K562 (cell line): ENCODE results near the gene CCDC69. TPM values are rescaled to one million over a fixed set of nuclear protein-coding genes. Genes with fewer than 3 reads are reported as not detected.

Experiments
- ATAC-seq: fragments of 200-7000 bp; cut with Tn5 transposase; 3 replicates; pipeline ENCODE4 v1.9.1; 2020; ENCODE audit warnings: moderate library complexity
- BruUV-seq: library from RNA; stranded (reverse); fragments of 400-500 nt; replicated peaks from 2 replicates; lab custom pipeline; 2021; lab: Mats Ljungman, UMichigan
- CTCF ChIA-PET: fragments of 300-600 bp; formaldehyde crosslinking; extraction: SDS; loops from one replicate; lab custom pipeline; 2021; ENCODE audit warnings: low intra/inter-chr PET ratio; lab: Yijun Ruan, JAX
- POLR2A ChIA-PET: fragments of 300-600, 350-650 bp; sonication (Branson Sonifier 250); formaldehyde crosslinking; extraction: SDS; loops from one replicate; lab custom pipeline; 2021; ENCODE audit warnings: antibody characterized with exemption, inconsistent platforms; lab: Yijun Ruan, JAX
- DNase-seq, 4 experiments: peaks; one replicate each; pipeline versions ENCODE4 v3.0.0 to v3.0.0-alpha.2; 2011 to 2018; ENCODE audit warnings: low spot score in 3 of 4, mixed read lengths in 3 of 4; ENCODE audit errors: extremely low read depth in 1 of 4
- FAIRE-seq: peaks from 2 replicates; lab custom pipeline; 2011; peaks lifted over from hg19 to GRCh38; lab: Jason Lieb, UNC
- H2AFZ ChIP-seq: 2 replicates; pipeline ENCODE4 v1.6.0; 2011; ENCODE audit warnings: low read depth, low read length, control low read depth, inconsistent platforms
- H3K27ac ChIP-seq: fragments of 200-600 bp; 3 replicates; pipeline ENCODE4 v1.8.0; 2011; ENCODE audit warnings: low read depth, mild to moderate bottlenecking, control low read depth, inconsistent platforms, low read length, moderate library complexity, mixed read lengths; ENCODE audit errors: extremely low read depth
- H3K27me3 ChIP-seq, 2 experiments: fragments of 300-600 bp in 1 of 2; 2 replicates in 1 of 2; 3 replicates in 1 of 2; pipeline versions ENCODE4 v1.6.0 to v1.8.0; 2011; ENCODE audit warnings: inconsistent platforms in 2 of 2, low read length in 2 of 2, mild to moderate bottlenecking in 1 of 2, mixed read lengths in 1 of 2, moderate library complexity in 1 of 2; ENCODE audit not compliant: control insufficient read depth in 2 of 2, insufficient read depth in 2 of 2
- H3K36me3 ChIP-seq: fragments of 300-600 bp; 3 replicates; pipeline ENCODE4 v1.8.0; 2011; ENCODE audit warnings: mild to moderate bottlenecking, low read length, inconsistent platforms; ENCODE audit not compliant: control insufficient read depth, insufficient read depth
- H3K4me1 ChIP-seq, 2 experiments: fragments of 200-600 bp in 1 of 2; replicated peaks in 1 of 2; 2 replicates in 1 of 2; 3 replicates in 1 of 2; pipeline versions ENCODE4 v1.5.1 to v1.8.0; 2011; ENCODE audit warnings: inconsistent platforms in 2 of 2, low read length in 2 of 2, mild to moderate bottlenecking in 1 of 2, mixed read lengths in 1 of 2, moderate library complexity in 1 of 2; ENCODE audit not compliant: control insufficient read depth in 2 of 2, insufficient read depth in 2 of 2
- H3K4me2 ChIP-seq: 2 replicates; pipeline ENCODE4 v1.6.1; 2011; ENCODE audit warnings: low read length, control low read depth, inconsistent platforms, mixed read lengths; ENCODE audit not compliant: insufficient read depth
- H3K4me3 ChIP-seq: fragments of 200-600 bp; sonication (generic), shearing (Covaris generic); 2 replicates; pipeline ENCODE4 v1.5.1; 2016; ENCODE audit warnings: control low read depth, inconsistent platforms
- H3K79me2 ChIP-seq: fragments of 200-600 bp; 3 replicates; pipeline ENCODE4 v1.8.0; 2011; ENCODE audit warnings: low read length, inconsistent platforms; ENCODE audit not compliant: control insufficient read depth, insufficient read depth
- H3K9ac ChIP-seq, 2 experiments: 2 replicates each; pipeline versions ENCODE4 v1.6.0 to v1.6.1; 2011; ENCODE audit warnings: low read depth in 2 of 2, low read length in 2 of 2, control low read depth in 1 of 2, inconsistent platforms in 1 of 2, mild to moderate bottlenecking in 1 of 2, mixed read lengths in 1 of 2; ENCODE audit not compliant: insufficient read depth in 1 of 2
- H3K9me1 ChIP-seq: one replicate; pipeline ENCODE4 v1.6.0; 2011; ENCODE audit warnings: inconsistent platforms, mild to moderate bottlenecking, low read length, moderate library complexity; ENCODE audit not compliant: control insufficient read depth, insufficient read depth
- H3K9me3 ChIP-seq: replicated peaks from 2 replicates; pipeline ENCODE4 v1.5.1; 2011; ENCODE audit warnings: low read depth, low read length, inconsistent platforms; ENCODE audit not compliant: control insufficient read depth, insufficient read depth
- H4K20me1 ChIP-seq: replicated peaks from 2 replicates; pipeline ENCODE4 v1.6.1; 2011; ENCODE audit warnings: low read length, inconsistent platforms, mixed read lengths; ENCODE audit not compliant: control insufficient read depth, insufficient read depth
- ARID3B ChIP-seq: fragments of 250-450 bp; sonication (Bioruptor Pico); IDR thresholded peaks from 2 replicates; pipeline ENCODE4 v1.4.0; 2020; ENCODE audit warnings: borderline replicate concordance
- GABPA ChIP-seq: fragments of 200-800 bp; sonication (Bioruptor generic); conservative IDR thresholded peaks from 2 replicates; pipeline ENCODE4 v1.6.1; 2016; ENCODE audit warnings: low read depth, missing genetic modification characterization, missing compliant biosample characterization
- HMBOX1 ChIP-seq: sonication (generic); IDR thresholded peaks from 2 replicates; pipeline ENCODE4 v1.6.1; 2016
- ID3 ChIP-seq, 2 experiments: fragments of 250-450 bp in 1 of 2; fragments of 450-650 bp in 1 of 2; sonication (Bioruptor Pico) in 1 of 2; IDR thresholded peaks; 2 replicates each; pipeline versions ENCODE4 v1.6.1 to v1.8.0; 2016 to 2021; ENCODE audit warnings: mild to moderate bottlenecking in 2 of 2, moderate library complexity in 2 of 2, missing compliant biosample characterization in 1 of 2, missing genetic modification characterization in 1 of 2
- KDM4B ChIP-seq, 2 experiments: fragments of 450-650 bp in 1 of 2; sonication (generic) in 1 of 2; IDR thresholded peaks; 2 replicates each; pipeline ENCODE4 v1.6.1; 2016 to 2017; ENCODE audit warnings: borderline replicate concordance in 2 of 2, antibody characterized with exemption in 1 of 2, low read depth in 1 of 2, mild to moderate bottlenecking in 1 of 2
- MAZ ChIP-seq, 2 experiments: fragments of 450-650 bp in 1 of 2; sonication (generic) in 1 of 2; formaldehyde crosslinking; IDR thresholded peaks in 1 of 2; conservative IDR thresholded peaks in 1 of 2; 2 replicates each; pipeline versions ENCODE4 v1.4.0 to v1.5.0; 2020; ENCODE audit warnings: mild to moderate bottlenecking in 1 of 2, missing genetic modification reagents in 1 of 2
- MYBL2 ChIP-seq, 2 experiments: fragments of 450-650 bp in 1 of 2; sonication (generic) in 1 of 2; formaldehyde crosslinking in 1 of 2; IDR thresholded peaks; 2 replicates each; pipeline versions ENCODE4 v1.6.1 to v1.8.1; 2017 to 2022; ENCODE audit warnings: borderline replicate concordance in 1 of 2, inconsistent platforms in 1 of 2, low read depth in 1 of 2, mild to moderate bottlenecking in 1 of 2, missing genetic modification reagents in 1 of 2, moderate library complexity in 1 of 2
- MYC ChIP-seq, 2 experiments: fragments of 250-450 bp in 1 of 2; sonication (Bioruptor Pico) in 1 of 2; IDR thresholded peaks; 2 replicates each; pipeline versions ENCODE4 v1.5.1 to v1.6.1; 2012 to 2021; ENCODE audit warnings: low read depth in 2 of 2, borderline replicate concordance in 1 of 2, improper control_type of control experiment in 1 of 2, low read length in 1 of 2, mild to moderate bottlenecking in 1 of 2, moderate library complexity in 1 of 2
- NUFIP1 ChIP-seq: fragments of 450-650 bp; IDR thresholded peaks from 2 replicates; pipeline ENCODE4 v1.6.1; 2018; ENCODE audit not compliant: partially characterized antibody
- SRF ChIP-seq, 2 experiments: fragments of 250-450, 450-650 bp in 1 of 2; sonication (Bioruptor Pico) in 1 of 2; sonication (generic) in 1 of 2; formaldehyde crosslinking; IDR thresholded peaks; 2 replicates each; pipeline versions ENCODE4 v1.5.0 to v1.5.1; 2020 to 2022; ENCODE audit warnings: mild to moderate bottlenecking in 1 of 2, missing genetic modification reagents in 1 of 2
- THRB ChIP-seq: fragments of 450-650 bp; formaldehyde crosslinking; conservative IDR thresholded peaks from 2 replicates; pipeline ENCODE4 v1.4.0; 2022; ENCODE audit warnings: mild to moderate bottlenecking, missing genetic modification characterization
- WGBS: fragments of 100-300 bp; shearing (Covaris generic); methylation state at CpG from one replicate; pipeline ENCODE4 v1.1.6; 2016; ENCODE audit warnings: low coverage, mixed read lengths; ENCODE audit not compliant: insufficient coverage; ENCODE audit errors: missing lambda C conversion rate; 5-methylcytosine and 5-hydroxymethylcytosine counted together
- in situ Hi-C: fragments of 300-500 bp; cut with MboI; formaldehyde crosslinking; loops from 4 replicates; pipeline ENCODE4 v1.15.0; 2018; ENCODE audit warnings: inconsistent platforms, mixed read lengths
- intact Hi-C: fragments of 100-400 bp; cut with micrococcal nuclease; formaldehyde crosslinking; loops from 2 replicates; pipeline ENCODE4 v1.14.2; 2022
- polyA plus RNA-seq, 8 experiments: library from polyadenylated mRNA; depleted of rRNA in 4 of 8; stranded (reverse) in 5 of 8; unstranded in 3 of 8; fragments of >200 nt; fragmentation: Nextera tagmentation in 2 of 8; fragmentation: Illumina TruSeq in 1 of 8; extraction: Ambion mirVana in 2 of 8; extraction: Trizol in 1 of 8; gene quantifications; 2 replicates each; pipeline versions ENCODE4 v1.2.1 to v1.2.3, GENCODE V29; 2011 to 2014; ENCODE audit warnings: inconsistent platforms in 1 of 8, missing spikeins in 1 of 8
- total RNA-seq, 7 experiments: library from RNA; depleted of rRNA in 6 of 7; stranded (reverse); fragments of >200 nt in 6 of 7; fragmentation: Illumina TruSeq in 2 of 7; extraction: Trizol in 2 of 7; gene quantifications; 2 replicates each; pipeline versions ENCODE4 v1.2.1 to v1.2.3, GENCODE V29; 2011 to 2021; ENCODE audit warnings: low replicate concordance in 1 of 7

Gene CCDC69
- total and polyA plus RNA-seq, 9 of the 15 experiments (the other 6 are each of a cell fraction or from before 2014, with no cell fraction given), result 0.65 to 12.2 (median 7.6) TPM

- in situ Hi-C loops (no loop called here), intact Hi-C loops (no loop called here)
- Histone ChIP-seq H3K4me2 (peak overlapping the region; percentile 14; the same call in 1 of the 2 replicates), H3K36me3 (no peaks in the 10 kb centered on the region), H3K4me3 (no peak overlapping the region), H3K9ac (no peak overlapping the region; a peak in 1 of 4 replicates), H3K9me3 (no peaks in the 10 kb centered on the region), H3K4me1 (peaks cover 19 to 24% of the 10 kb centered on the region in 2 experiments; a peak in 4 of 5 replicates), H2AFZ (no peak overlapping the region), H4K20me1 (no peaks in the 10 kb centered on the region), H3K79me2 (no peaks in the 10 kb centered on the region; the same call in 2 of the 3 replicates), H3K27me3 (no peaks in the 10 kb centered on the region), H3K9me1 (no peaks in the 10 kb centered on the region), H3K27ac (no peak overlapping the region)
- peak in 1 of 4 experiments; percentile 40 for DNase-seq
- WGBS, result 25% methylated on average over 3 of the region's 3 CpGs
- no peak for ATAC-seq
- POLR2A ChIA-PET, result interaction anchor here (0.5 to 0.7 kb wide), 3 partner anchors 10 to 62 kb away, joined by 3 to 4 read pairs (median 3); no protein-coding TSS in a partner anchor
- CTCF ChIA-PET, result no interaction called here
- no TSS peak for BruUV-seq
- no peak for FAIRE-seq
- TF ChIP-seq MAZ (CRISPR knock-in tag; conservative IDR thresholded peaks at IDR 0.05 in 1 of 2, IDR thresholded peaks at IDR 0.05 in 1 of 2), result no peak
- no peak for TF ChIP-seq MYBL2 (IDR thresholded peaks at IDR 0.05; ENCODE audit: low read depth)
- TF ChIP-seq MYBL2 (CRISPR knock-in tag; IDR thresholded peaks at IDR 0.05; ENCODE audit: borderline replicate concordance), result no peak
- TF ChIP-seq KDM4B (IDR thresholded peaks at IDR 0.05; ENCODE audit: borderline replicate concordance in 2 of 2, low read depth in 1 of 2), result no peak
- no peak for TF ChIP-seq SRF (CRISPR knock-in tag; IDR thresholded peaks at IDR 0.05)
- TF ChIP-seq MYC (IDR thresholded peaks at IDR 0.05; ENCODE audit: low read depth, low read length), result no peak
- no peak for TF ChIP-seq MYC (CRISPR knock-in tag; IDR thresholded peaks at IDR 0.05; ENCODE audit: borderline replicate concordance, low read depth)
- TF ChIP-seq HMBOX1, result no peak
- TF ChIP-seq GABPA (tag), result no peak
- no peak for TF ChIP-seq ARID3B (CRISPR knock-in tag)
- TF ChIP-seq NUFIP1, result no peak
- TF ChIP-seq ID3 (CRISPR knock-in tag; IDR thresholded peaks at IDR 0.05), result no peak
- TF ChIP-seq ID3 (tag; IDR thresholded peaks at IDR 0.05), result no peak
- TF ChIP-seq THRB (CRISPR knock-in tag), result no peak
These were observed 2.3 kb downstream of the CCDC69 start for GRCh38 chr5:151221574-151221973.
